Activated T-cell treated with anti-CD3 and anti-CD28 coated beads, Interleukin-2, amount 50 U/mL, for 72 hours (primary cell): Measurements from ENCODE around the gene DENND4A. TPM values are rescaled to one million over a fixed set of nuclear protein-coding genes. Genes with fewer than 3 reads are reported as not detected.
A peak's percentile ranks its signal among the peaks of the same experiment; 100 is the strongest.

ENCODE experiments used
- ATAC-seq, 2 donors: fragments of 150-1000 bp; cut with Tn5 transposase; replicated peaks in 1 of 2; 2 replicates each; pipeline ENCODE4 v1.10.0; 2021; ENCODE audit warnings: moderate library complexity in 2 of 2, mild to moderate bottlenecking in 1 of 2
- DNase-seq, 2 donors: peaks; one replicate each; pipeline ENCODE4 v3.0.0; 2021 to 2022; ENCODE audit warnings: mixed read lengths in 1 of 2
- H3K27ac Mint-ChIP-seq: one replicate; pipeline ENCODE4 v1.8.0; 2022; ENCODE audit warnings: mild to moderate bottlenecking, moderate library complexity, mixed read lengths
- H3K27me3 Mint-ChIP-seq: one replicate; pipeline ENCODE4 v1.8.0; 2022; ENCODE audit warnings: low read depth, mixed read lengths
- H3K36me3 Mint-ChIP-seq, 2 donors: one replicate each; pipeline ENCODE4 v1.8.0; 2022; ENCODE audit warnings: mixed read lengths in 2 of 2, mild to moderate bottlenecking in 1 of 2; ENCODE audit not compliant: insufficient read depth in 2 of 2
- H3K4me1 Mint-ChIP-seq: one replicate; pipeline ENCODE4 v1.8.0; 2022; ENCODE audit warnings: low read depth, mixed read lengths
- H3K4me3 Mint-ChIP-seq, 2 donors: one replicate each; pipeline ENCODE4 v1.8.0; 2022; ENCODE audit warnings: mild to moderate bottlenecking in 2 of 2, mixed read lengths in 2 of 2, moderate library complexity in 2 of 2
- H3K9me3 Mint-ChIP-seq, 2 donors: one replicate each; pipeline ENCODE4 v1.8.0; 2022; ENCODE audit warnings: mixed read lengths in 2 of 2
- total RNA-seq, 2 donors: library from RNA; stranded (reverse); gene quantifications; one replicate each; pipeline ENCODE4 v1.2.3, GENCODE V29; 2022

Gene DENND4A
- total RNA-seq, 2 donors from 2014 or later, result 56.7 to 59.3 TPM

DNA sequence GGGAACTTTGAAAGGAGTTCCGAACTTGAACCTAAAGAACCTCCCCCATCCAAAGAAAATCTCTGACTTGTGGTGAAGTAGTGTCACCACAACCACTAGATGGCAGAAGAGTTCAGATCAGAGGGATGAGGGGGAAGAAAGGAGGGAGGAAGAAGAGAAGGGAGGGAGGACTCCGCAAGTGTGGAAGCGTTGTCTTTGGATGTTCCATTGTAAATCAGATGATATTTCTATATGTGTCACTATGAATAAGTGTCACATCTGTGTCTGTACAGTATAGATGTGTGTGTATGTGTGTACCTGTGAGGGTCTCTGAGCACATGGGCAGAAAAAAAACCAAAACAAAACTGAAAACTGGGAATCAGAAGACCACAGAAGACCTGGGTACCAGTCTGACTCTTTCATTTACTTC, 153.4 kb downstream of the DENND4A start:
- Mint-ChIP-seq H3K36me3 (no peaks in the 10 kb centered on the region), H3K4me3 (peak overlapping the region; percentile 42 to 49), H3K9me3 (no peaks in the 10 kb centered on the region), H3K27me3 (no peaks in the 10 kb centered on the region), H3K4me1 (peaks cover 11% of the 10 kb centered on the region), H3K27ac (no peak overlapping the region)
- DNase-seq, result peak; percentile 37 to 54
- peak; percentile 68 to 71 for ATAC-seq

DNA sequence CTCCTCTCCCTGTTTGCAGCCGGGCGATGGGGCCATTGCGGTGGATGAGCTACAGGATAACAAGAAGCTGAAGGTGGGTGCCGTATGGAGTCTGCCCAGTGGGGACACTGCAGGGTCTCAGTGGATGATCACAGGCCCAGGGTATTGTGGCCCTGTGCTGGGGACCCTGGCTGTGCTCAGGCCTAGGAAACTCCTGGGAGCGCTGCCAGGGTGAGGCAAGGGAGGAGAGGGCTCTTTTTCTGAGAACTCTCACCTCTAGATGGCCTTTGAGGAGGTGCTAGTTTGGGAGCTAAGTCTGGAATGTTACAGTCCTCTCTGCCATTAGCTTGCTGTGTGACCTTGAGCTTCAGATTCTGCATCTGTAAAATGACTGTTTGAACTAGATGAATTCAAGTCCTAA, 154.0 kb downstream of the DENND4A start:
- no peaks in the 10 kb centered on the region for H3K27me3 Mint-ChIP-seq
- ATAC-seq (no peak), DNase-seq (no peak)
- no peaks in the 10 kb centered on the region for H3K9me3 Mint-ChIP-seq
- H3K36me3 Mint-ChIP-seq, result no peaks in the 10 kb centered on the region
- H3K27ac Mint-ChIP-seq, result no peak overlapping the region
- H3K4me3 Mint-ChIP-seq, result no peak overlapping the region
- peaks cover 11% of the 10 kb centered on the region for H3K4me1 Mint-ChIP-seq

DNA sequence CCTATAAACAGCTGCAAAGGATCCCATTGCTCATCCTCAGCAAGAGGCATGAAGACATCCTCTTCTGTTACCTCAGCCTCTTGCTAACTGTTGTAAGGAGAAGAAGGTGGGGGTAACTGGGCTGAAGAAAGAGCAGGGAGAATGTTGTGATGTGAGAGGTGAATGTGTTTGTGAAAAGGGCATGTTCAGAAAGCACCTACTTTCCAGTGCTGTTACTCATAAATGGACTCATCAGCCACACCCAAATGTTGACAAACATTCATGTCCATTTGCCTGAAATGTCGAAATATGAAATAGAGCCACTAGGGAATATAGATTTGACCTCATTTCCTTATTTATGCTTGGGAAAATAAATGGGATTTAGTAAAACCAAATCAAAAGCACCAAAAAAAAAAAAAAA, 157.7 kb downstream of the DENND4A start:
- Mint-ChIP-seq H3K4me1 (peaks cover 26% of the 10 kb centered on the region), H3K27me3 (no peaks in the 10 kb centered on the region), H3K4me3 (no peak overlapping the region), H3K36me3 (no peaks in the 10 kb centered on the region), H3K9me3 (no peaks in the 10 kb centered on the region), H3K27ac (peak overlapping the region; percentile 65)
- ATAC-seq (no peak), DNase-seq (no peak)

DNA sequence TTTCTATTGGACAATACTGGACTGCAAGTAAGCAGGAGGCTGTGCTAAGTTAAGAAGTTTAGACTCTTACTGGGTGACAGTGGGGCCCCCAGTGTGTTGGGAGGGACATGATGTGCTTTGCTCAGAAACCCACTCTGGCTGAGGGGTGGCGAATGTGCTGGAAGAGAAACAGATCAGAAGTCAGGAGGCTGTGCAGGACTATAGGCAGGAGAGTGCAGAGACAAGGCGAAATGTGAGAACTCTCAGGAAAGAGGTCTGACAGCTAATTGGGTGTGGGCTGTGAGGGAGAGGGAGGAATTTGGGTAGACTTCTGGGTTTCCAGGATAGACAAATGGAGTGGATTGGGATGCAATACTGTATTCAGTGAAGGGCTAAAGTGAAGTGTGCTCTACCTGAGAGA, 158.3 kb downstream of the DENND4A start:
- Mint-ChIP-seq H3K27me3 (no peaks in the 10 kb centered on the region), H3K4me3 (no peak overlapping the region), H3K9me3 (no peaks in the 10 kb centered on the region), H3K27ac (peak overlapping the region; percentile 51), H3K4me1 (peaks cover 20% of the 10 kb centered on the region), H3K36me3 (no peaks in the 10 kb centered on the region)
- ATAC-seq (no peak), DNase-seq (no peak)

DNA sequence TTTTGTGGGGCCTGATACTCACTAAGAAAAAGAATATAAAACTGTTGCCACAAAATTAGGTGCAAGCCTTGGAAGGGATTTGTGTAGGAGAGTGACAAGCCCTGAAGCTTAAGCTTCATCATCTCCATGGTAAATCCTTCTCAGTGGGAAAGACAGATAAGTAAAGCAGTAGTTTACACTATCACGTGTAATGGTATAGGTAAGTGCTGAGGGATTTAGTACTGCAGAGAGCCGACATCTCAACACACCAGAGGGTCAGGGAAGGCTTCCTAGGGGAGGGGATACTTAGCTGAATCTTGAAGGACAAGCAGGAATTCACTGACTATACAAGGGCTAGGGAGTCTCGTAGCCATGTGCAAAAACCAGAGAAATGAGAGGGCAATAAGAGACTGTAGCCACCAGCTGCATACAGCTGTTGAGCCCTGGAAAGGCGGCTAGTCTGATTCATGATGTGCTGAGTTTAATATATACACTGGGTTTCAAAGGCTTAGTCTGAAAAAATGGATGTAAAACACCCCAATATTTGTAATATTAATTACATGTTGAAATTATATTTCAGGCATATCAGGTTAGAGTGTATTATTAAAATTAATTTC, 159.2 kb downstream of the DENND4A start:
- ATAC-seq (no peak), DNase-seq (no peak)
- H3K4me3 Mint-ChIP-seq, result no peak overlapping the region
- H3K36me3 Mint-ChIP-seq, result no peaks in the 10 kb centered on the region
- H3K27ac Mint-ChIP-seq, result no peak overlapping the region
- no peaks in the 10 kb centered on the region for H3K27me3 Mint-ChIP-seq
- H3K9me3 Mint-ChIP-seq, result no peaks in the 10 kb centered on the region
- H3K4me1 Mint-ChIP-seq, result peaks cover 14% of the 10 kb centered on the region

DNA sequence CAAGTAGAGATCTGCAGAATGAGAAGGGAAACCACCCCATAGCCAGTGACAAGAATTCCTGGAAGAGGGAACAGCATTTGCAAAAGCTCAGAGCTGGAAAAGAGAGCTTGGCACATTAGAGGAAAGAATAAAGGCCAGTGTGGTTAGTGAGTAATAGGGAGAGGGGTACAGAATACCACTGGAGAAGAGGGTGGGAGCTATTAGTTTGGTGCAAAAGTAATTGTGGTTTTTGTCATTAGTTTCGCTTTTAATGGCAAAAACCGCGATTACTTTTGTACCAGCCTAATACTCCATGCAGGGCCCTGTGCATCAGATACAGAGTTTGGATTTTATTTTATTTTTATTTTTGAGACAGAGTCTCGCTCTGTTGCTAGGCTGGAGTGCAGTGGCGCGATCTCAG, 160.6 kb downstream of the DENND4A start:
- H3K27ac Mint-ChIP-seq, result peak overlapping the region; percentile 12

DNA sequence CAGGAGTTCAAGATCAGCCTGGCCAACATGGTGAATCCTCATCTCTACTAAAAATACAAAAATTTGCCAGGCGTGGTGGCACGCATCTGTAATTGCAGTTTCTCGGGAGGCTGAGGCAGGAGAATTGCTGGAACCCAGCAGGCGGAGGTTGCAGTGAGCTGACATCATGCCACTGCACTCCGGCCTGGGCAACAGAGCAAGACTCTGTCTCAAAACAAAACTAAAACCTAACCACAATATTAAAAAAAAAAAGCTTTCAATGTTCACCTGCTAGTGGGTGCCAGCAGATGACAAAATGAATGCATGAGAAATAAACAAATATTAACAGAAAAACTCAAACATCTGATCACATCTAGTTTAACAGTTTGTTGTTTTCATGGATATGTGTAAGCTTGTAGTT, 161.3 kb downstream of the DENND4A start:
- no peaks in the 10 kb centered on the region for H3K9me3 Mint-ChIP-seq
- no peak for DNase-seq

More for the DNA sequence above, 160.6 kb downstream of the DENND4A start:
- peaks cover 14% of the 10 kb centered on the region for H3K4me1 Mint-ChIP-seq
- no peak for DNase-seq
- H3K36me3 Mint-ChIP-seq, result no peaks in the 10 kb centered on the region
- no peaks in the 10 kb centered on the region for H3K9me3 Mint-ChIP-seq
- H3K4me3 Mint-ChIP-seq, result peak overlapping the region in 1 of 2 donors; percentile 38
- H3K27me3 Mint-ChIP-seq, result no peaks in the 10 kb centered on the region
- ATAC-seq, result no peak

DNA sequence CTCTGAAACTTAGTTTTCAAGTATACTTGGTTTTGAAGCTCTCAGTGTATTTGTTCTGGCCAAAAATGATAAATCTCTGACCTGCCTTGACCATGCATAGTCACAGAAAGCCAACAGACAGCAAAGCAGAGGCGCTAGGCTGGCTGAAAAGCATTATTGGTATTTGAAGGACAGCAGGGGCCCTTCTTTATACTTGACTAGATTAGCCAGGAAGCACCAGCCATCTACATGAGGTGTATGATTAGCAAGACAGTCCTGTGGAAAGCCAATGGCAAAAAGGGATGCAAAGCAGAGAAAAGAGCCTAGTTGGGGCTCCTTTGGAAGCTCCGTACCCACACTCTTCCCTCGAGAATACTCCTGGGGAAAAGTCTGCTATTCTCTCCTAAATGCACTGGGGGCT, 162.5 kb downstream of the DENND4A start:
- H3K4me1 Mint-ChIP-seq, result peaks cover 14% of the 10 kb centered on the region
- no peak overlapping the region for H3K4me3 Mint-ChIP-seq
- ATAC-seq (no peak), DNase-seq (no peak)
- H3K36me3 Mint-ChIP-seq, result peaks cover 0 to under 1% of the 10 kb centered on the region in 2 donors
- H3K9me3 Mint-ChIP-seq, result no peaks in the 10 kb centered on the region
- H3K27ac Mint-ChIP-seq, result no peak overlapping the region
- no peaks in the 10 kb centered on the region for H3K27me3 Mint-ChIP-seq

More for the DNA sequence above, 161.3 kb downstream of the DENND4A start:
- Mint-ChIP-seq H3K4me3 (peak overlapping the region in 1 of 2 donors; percentile 38), H3K4me1 (peaks cover 14% of the 10 kb centered on the region), H3K27ac (no peak overlapping the region), H3K27me3 (no peaks in the 10 kb centered on the region), H3K36me3 (no peaks in the 10 kb centered on the region)
- peak; percentile 39 to 44 for ATAC-seq

DNA sequence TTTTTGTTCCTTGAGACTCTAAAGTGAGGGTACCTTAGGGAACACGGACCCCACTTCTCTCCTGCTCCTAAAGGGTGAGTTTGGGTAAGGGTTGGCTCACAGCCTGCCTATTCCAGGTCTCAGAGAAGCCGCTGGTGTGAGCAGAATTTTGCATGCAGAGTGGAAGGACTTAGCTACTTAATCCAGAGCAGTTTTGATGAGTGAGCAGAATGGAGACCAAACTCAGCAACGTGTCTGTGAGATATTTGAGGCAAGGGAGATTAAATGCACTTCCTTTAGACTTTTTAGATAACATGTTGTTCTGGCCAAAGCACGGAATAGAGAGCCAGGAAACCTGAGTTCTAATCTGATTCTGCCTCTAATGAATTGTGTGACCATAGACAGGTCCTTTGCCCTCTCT, 165.2 kb downstream of the DENND4A start:
- ATAC-seq, result no peak
- Mint-ChIP-seq H3K4me1 (peaks cover 14% of the 10 kb centered on the region), H3K36me3 (peaks cover 0 to 1% of the 10 kb centered on the region in 2 donors), H3K4me3 (no peak overlapping the region), H3K27me3 (no peaks in the 10 kb centered on the region), H3K9me3 (no peaks in the 10 kb centered on the region), H3K27ac (no peak overlapping the region)
- no peak for DNase-seq

DNA sequence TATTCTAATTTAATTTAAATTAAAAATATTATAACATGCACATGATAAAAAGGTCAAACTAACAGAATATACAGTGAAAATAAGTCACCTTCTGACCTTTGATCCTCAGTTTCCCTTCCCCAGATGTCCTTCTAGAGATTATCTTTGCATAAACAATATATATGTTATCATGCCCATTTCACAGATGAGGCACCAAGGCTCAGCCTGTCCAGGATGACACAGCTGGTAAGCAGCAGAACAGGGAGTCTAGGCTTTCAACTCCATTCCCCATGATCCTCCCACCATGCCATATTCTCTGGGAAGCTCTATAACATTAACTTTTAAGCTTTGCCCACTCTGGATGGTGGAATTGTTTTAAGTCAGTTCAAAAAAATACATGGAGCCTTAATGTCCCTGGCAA, 169.0 kb downstream of the DENND4A start:
- H3K4me1 Mint-ChIP-seq, result no peaks in the 10 kb centered on the region
- ATAC-seq, result no peak
- H3K36me3 Mint-ChIP-seq, result peaks cover 0 to 1% of the 10 kb centered on the region in 2 donors
- no peaks in the 10 kb centered on the region for H3K27me3 Mint-ChIP-seq
- H3K27ac Mint-ChIP-seq, result no peak overlapping the region
- DNase-seq, result no peak
- no peak overlapping the region for H3K4me3 Mint-ChIP-seq
- no peaks in the 10 kb centered on the region for H3K9me3 Mint-ChIP-seq

DNA sequence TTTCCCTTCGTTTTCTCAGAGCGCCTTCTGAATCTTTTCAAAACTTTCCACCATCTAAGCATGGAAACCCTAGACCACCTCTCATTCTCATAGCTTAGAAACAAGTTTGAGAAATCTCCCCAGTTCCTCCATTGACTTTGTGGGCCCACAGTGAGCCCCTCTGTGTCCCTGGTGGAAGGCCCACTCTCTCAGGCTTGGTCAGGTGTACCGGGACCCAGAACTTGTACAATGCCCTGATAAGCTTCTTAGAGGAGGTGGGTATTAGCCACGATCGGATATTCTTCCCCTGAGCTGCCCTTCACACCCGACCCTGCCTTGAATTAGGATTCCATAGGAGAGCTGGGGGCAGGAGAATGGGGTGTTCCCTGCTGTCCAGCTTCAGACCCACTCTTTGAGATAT, 170.5 kb downstream of the DENND4A start, which contains the start of gene SLC24A1:
TSS of gene SLC24A1 (plus strand) at position 301 of the 400 bp plus-strand sequence. CDS start 2,143 bp downstream, outside the sequence.
- Mint-ChIP-seq H3K4me3 (no peak within 1 kb of the TSS), H3K27ac (no peak within 1 kb of the TSS), H3K4me1 (no peaks in the 10 kb centered on the region), H3K9me3 (no peaks in the 10 kb centered on the region), H3K27me3 (no peaks in the 10 kb centered on the region), H3K36me3 (peaks cover 0 to 4% of the 10 kb centered on the region in 2 donors)
- DNase-seq (no peak), ATAC-seq (no peak)

DNA sequence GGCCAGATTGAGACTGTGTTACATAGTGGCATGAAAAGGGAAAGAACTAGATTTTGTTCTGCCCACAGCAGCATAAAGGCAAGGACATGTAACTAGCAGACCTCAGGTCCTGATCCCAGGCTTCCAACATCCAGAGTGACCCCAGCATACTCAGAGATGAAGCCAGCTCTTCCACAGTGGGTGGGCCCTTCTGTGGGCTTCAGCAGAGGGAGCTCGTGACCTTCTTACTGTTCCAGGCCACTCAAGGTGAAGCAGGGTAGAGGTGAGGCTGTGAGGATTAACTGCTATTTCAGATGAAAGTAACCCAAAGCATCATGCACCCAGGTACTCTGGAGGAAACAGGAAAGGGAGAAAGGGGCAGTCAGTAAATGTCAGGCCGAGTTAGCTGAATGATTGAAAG, 171.3 kb downstream of the DENND4A start:
- no peak for DNase-seq
- peaks cover 0 to 4% of the 10 kb centered on the region in 2 donors for H3K36me3 Mint-ChIP-seq
- H3K27me3 Mint-ChIP-seq, result no peaks in the 10 kb centered on the region
- H3K4me3 Mint-ChIP-seq, result no peak overlapping the region
- H3K9me3 Mint-ChIP-seq, result no peaks in the 10 kb centered on the region
- no peaks in the 10 kb centered on the region for H3K4me1 Mint-ChIP-seq
- H3K27ac Mint-ChIP-seq, result no peak overlapping the region
- ATAC-seq, result no peak

DNA sequence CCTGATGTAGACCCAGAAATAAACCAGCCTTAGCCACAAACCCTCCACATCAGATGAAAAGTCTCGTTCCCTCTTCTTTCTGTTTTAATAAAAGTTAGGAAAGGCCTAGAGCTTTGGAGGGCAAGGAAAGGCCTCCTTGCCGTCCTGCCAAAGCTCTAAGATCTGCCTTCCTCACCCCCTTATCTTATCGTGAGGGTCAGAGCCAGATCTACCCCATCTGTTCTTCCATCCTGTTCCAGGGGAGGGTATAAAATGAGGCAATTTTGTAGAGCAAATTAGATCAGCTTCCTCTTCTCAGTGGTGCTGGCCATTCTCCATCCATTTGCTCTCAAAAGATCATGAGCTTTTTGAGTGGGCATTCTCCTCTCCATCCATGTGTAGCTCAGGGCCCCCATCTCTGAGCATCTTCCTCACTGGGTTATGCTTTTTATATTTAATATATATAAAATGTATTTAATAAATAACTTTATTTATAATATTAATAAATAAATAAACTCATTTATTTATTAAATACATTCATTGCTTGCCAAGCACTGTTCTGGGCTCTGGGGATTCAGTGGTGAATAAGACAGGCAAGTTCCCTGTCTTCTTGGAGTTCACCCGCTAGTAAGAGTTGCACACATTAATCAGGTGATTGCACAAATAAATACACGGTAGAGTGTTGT, 172.3 kb downstream of the DENND4A start:
- no peaks in the 10 kb centered on the region for H3K27me3 Mint-ChIP-seq
- DNase-seq (no peak), ATAC-seq (no peak)
- no peaks in the 10 kb centered on the region for H3K4me1 Mint-ChIP-seq
- H3K27ac Mint-ChIP-seq, result no peak overlapping the region
- H3K36me3 Mint-ChIP-seq, result peaks cover 0 to 4% of the 10 kb centered on the region in 2 donors
- no peak overlapping the region for H3K4me3 Mint-ChIP-seq
- no peaks in the 10 kb centered on the region for H3K9me3 Mint-ChIP-seq
